ENCODE measurements around the gene NRCAM. TPM values are rescaled to one million over a fixed set of nuclear protein-coding genes. Genes with fewer than 3 reads are reported as not detected.

NRCAM gene
- total and polyA plus RNA-seq, 10 of the 15 experiments (the other 5 are each of a cell fraction or from before 2014, with no cell fraction given): 0.30 to 2.0 (median 1.0) TPM

DNA sequence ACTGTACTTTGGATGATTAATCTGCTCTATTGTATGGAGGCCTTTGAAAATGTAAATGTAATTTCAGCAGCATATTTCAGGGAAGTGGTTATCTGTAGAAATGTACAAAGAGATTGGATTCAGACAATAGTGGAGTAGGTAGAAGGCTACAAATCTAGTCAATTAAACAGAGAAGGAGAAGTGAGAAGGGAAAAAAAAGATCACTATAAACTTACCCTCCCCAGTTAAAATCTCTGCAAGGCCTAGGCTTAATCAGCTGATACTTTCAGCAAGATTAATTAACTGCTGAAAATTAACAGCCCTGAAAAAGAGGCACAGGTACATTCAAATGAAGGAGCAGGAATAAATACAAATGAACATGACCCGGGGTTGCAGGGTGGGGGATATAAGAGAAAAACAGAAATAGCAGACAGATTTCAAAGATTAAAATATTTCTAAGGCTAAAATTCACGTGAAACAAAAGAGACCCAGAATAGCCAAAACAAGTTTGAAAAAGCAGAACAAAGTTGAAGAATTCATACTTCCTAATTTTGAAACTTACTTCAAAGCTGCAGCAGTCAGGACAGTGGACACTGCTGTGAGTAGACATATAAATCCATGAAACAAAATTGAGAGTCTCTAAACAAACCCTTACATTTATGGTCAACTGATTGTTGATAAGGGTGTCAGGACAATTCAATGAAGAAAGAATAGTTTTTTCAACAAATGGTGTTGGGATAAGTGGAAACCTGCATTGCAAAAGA, 96.0 kb downstream of the NRCAM start:
- H4K20me1 ChIP-seq (ENCODE audit: control insufficient read depth, insufficient read depth): no peaks in the 10 kb centered on the region
- in situ Hi-C loops (cut with MboI): no loop called here
- no peaks in the 10 kb centered on the region for H3K79me2 ChIP-seq (ENCODE audit: control insufficient read depth, insufficient read depth, low read length)
- 0% methylated on average over 2 of the region's 2 CpGs for WGBS (ENCODE audit: insufficient coverage, insufficient replicate concordance, low lambda C conversion rate, missing lambda C conversion rate)
- BruUV-seq (replicated peaks): no TSS peak
- no peak for DNase-seq (ENCODE audit: low read depth, low spot score)
- no peak for FAIRE-seq
- H3K4me3 ChIP-seq: no peak overlapping the region
- no peak overlapping the region for H3K27ac ChIP-seq (ENCODE audit: control insufficient read depth, insufficient read depth)
- no peaks in the 10 kb centered on the region; a peak in 1 of 4 replicates for H3K27me3 ChIP-seq (replicated peaks in 1 of 2; ENCODE audit: control insufficient read depth in 2 of 2, insufficient read depth in 2 of 2, low read length in 1 of 2)
- H3K4me2 ChIP-seq (ENCODE audit: control insufficient read depth, insufficient read depth): no peak overlapping the region
- no peaks in the 10 kb centered on the region; the same call in 2 of the 3 replicates for H3K9me3 ChIP-seq (replicated peaks; ENCODE audit: control insufficient read depth, insufficient read depth, low read length)
- TF ChIP-seq ATF7 (IDR thresholded peaks at IDR 0.05; ENCODE audit: low read depth): no peak
- TF ChIP-seq, protein P1, sequence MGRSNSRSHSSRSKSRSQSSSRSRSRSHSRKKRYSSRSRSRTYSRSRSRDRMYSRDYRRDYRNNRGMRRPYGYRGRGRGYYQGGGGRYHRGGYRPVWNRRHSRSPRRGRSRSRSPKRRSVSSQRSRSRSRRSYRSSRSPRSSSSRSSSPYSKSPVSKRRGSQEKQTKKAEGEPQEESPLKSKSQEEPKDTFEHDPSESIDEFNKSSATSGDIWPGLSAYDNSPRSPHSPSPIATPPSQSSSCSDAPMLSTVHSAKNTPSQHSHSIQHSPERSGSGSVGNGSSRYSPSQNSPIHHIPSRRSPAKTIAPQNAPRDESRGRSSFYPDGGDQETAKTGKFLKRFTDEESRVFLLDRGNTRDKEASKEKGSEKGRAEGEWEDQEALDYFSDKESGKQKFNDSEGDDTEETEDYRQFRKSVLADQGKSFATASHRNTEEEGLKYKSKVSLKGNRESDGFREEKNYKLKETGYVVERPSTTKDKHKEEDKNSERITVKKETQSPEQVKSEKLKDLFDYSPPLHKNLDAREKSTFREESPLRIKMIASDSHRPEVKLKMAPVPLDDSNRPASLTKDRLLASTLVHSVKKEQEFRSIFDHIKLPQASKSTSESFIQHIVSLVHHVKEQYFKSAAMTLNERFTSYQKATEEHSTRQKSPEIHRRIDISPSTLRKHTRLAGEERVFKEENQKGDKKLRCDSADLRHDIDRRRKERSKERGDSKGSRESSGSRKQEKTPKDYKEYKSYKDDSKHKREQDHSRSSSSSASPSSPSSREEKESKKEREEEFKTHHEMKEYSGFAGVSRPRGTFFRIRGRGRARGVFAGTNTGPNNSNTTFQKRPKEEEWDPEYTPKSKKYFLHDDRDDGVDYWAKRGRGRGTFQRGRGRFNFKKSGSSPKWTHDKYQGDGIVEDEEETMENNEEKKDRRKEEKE (IDR thresholded peaks at IDR 0.05): no peak
- TF ChIP-seq MTA2 (IDR thresholded peaks at IDR 0.05; ENCODE audit: low read depth): 0 out of 2 replicates have a peak, but pooled peaks have one; percentile 19
- SMC1A ChIA-PET (ENCODE audit: uncharacterized antibody, unreplicated experiment): interaction anchor here (1.2 to 1.7 kb wide), 3 partner anchors 9 to 25 kb away, joined by 3 to 5 read pairs (median 3); no protein-coding TSS in a partner anchor
- RAD21 ChIA-PET (ENCODE audit: unreplicated experiment): no interaction called here
- no peaks in the 10 kb centered on the region for H3K4me1 ChIP-seq (ENCODE audit: control insufficient read depth, insufficient read depth, low read length)
- H2AFZ ChIP-seq (ENCODE audit: control insufficient read depth, low read depth, low read length): no peak overlapping the region
- no peaks in the 10 kb centered on the region for H3K36me3 ChIP-seq (ENCODE audit: control insufficient read depth in 2 of 2, insufficient read depth in 2 of 2, low read length in 1 of 2)
- CTCF ChIA-PET: interaction anchor here (1.5 kb wide), 1 partner anchor 12 kb away, joined by 3 read pairs; no protein-coding TSS in a partner anchor
- no peak overlapping the region for H3K9ac ChIP-seq (ENCODE audit: control insufficient read depth, insufficient read depth, low read length)
- peak; percentile 49 for ATAC-seq
- intact Hi-C loops (cut with micrococcal nuclease; ENCODE audit: unreplicated experiment): no loop called here
- POLR2A ChIA-PET: interaction anchor here (0.7 kb wide), 1 partner anchor 171 kb away, joined by 3 read pairs; no protein-coding TSS in a partner anchor
